Measurements from ENCODE around the gene ZNF532.

The ZNF532 gene

GRCh38 chr18:58998401-58999203 lies 133.9 kb downstream of the ZNF532 start:
- Histone ChIP-seq H3K9ac (ENCODE audit: insufficient read length, low read depth) (no peak overlapping the region), H3K4me1 (ENCODE audit: insufficient read depth, insufficient read length) (no peaks in the 10 kb centered on the region), H3K4me3 (ENCODE audit: insufficient read length, low read depth) (no peak overlapping the region), H3K27me3 (ENCODE audit: insufficient read depth, insufficient read length) (no peaks in the 10 kb centered on the region), H3K9me3 (ENCODE audit: insufficient read depth, low read length) (no peaks in the 10 kb centered on the region), H3K36me3 (ENCODE audit: insufficient read depth, insufficient read length, low read length) (no peaks in the 10 kb centered on the region)
- TF ChIP-seq ZNF274 (IDR thresholded peaks at IDR 0.05; ENCODE audit: low read depth, low read length) (no peak), YY1 (IDR thresholded peaks at IDR 0.05; ENCODE audit: insufficient read depth, insufficient read length) (no peak), SUZ12 (IDR thresholded peaks at IDR 0.05; ENCODE audit: extremely low read depth, insufficient read depth, insufficient read length) (no peak)
- no peak for DNase-seq (ENCODE audit: low read depth, low spot score)

DNA sequence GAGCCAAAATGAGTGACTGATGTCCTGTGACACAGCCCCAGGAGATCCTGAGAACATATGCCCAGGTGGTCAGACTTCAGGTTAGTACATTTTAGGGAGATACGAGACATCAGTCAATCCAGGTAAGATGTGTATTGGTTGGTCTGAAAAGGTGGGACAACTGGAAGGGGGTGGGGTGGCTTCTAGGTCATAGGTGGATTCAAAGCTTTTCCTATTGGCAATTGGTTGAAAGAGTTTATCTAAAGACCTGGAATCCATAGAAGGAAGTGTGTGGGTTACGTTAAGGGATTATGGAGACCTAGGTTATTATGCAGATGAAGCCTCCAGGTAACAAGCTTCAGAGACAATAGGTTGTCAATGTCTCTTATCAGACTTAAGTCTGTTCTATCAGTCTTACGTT lies 136.5 kb downstream of the ZNF532 start:
- H3K36me3 ChIP-seq (ENCODE audit: insufficient read depth, insufficient read length, low read length) = no peaks in the 10 kb centered on the region
- H3K4me1 ChIP-seq (ENCODE audit: insufficient read depth, insufficient read length) = no peaks in the 10 kb centered on the region
- DNase-seq (ENCODE audit: low read depth, low spot score) = no peak
- H3K9me3 ChIP-seq (ENCODE audit: insufficient read depth, low read length) = 0 out of 2 replicates have a peak, but pooled peaks cover under 1% of the 10 kb centered on the region
- TF ChIP-seq SUZ12 (IDR thresholded peaks at IDR 0.05; ENCODE audit: extremely low read depth, insufficient read depth, insufficient read length) (no peak), ZNF274 (IDR thresholded peaks at IDR 0.05; ENCODE audit: low read depth, low read length) (no peak), YY1 (IDR thresholded peaks at IDR 0.05; ENCODE audit: insufficient read depth, insufficient read length) (no peak)
- no peak overlapping the region for H3K9ac ChIP-seq (ENCODE audit: insufficient read length, low read depth)
- H3K27me3 ChIP-seq (ENCODE audit: insufficient read depth, insufficient read length) = no peaks in the 10 kb centered on the region
- no peak overlapping the region for H3K4me3 ChIP-seq (ENCODE audit: insufficient read length, low read depth)

DNA sequence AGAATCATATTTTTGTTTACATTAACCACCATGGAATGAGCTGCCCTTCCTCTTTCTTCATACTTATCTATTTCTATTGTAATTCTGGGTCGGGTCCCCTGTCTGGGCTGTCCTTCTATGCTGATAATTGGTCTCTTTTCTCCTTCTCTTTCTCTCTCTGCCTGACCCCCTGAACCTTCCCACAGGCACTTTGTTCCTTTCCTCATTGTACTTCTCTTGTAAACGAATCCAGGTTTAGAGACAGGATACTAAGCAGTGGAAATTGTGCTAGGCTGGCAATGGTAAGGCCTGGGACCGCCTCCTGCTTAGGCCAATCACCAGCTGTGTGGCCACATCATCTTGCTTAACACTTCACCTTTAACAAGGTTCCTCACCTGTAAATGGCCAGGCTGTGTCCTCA lies 137.0 kb downstream of the ZNF532 start:
- Histone ChIP-seq H3K36me3 (ENCODE audit: insufficient read depth, insufficient read length, low read length) (no peaks in the 10 kb centered on the region), H3K4me3 (ENCODE audit: insufficient read length, low read depth) (no peak overlapping the region), H3K4me1 (ENCODE audit: insufficient read depth, insufficient read length) (no peaks in the 10 kb centered on the region), H3K9me3 (ENCODE audit: insufficient read depth, low read length) (peaks cover 6% of the 10 kb centered on the region; the same call in 1 of the 2 replicates), H3K9ac (ENCODE audit: insufficient read length, low read depth) (no peak overlapping the region), H3K27me3 (ENCODE audit: insufficient read depth, insufficient read length) (no peaks in the 10 kb centered on the region)
- TF ChIP-seq YY1 (IDR thresholded peaks at IDR 0.05; ENCODE audit: insufficient read depth, insufficient read length) = no peak
- no peak for TF ChIP-seq ZNF274 (IDR thresholded peaks at IDR 0.05; ENCODE audit: low read depth, low read length)
- no peak for TF ChIP-seq SUZ12 (IDR thresholded peaks at IDR 0.05; ENCODE audit: extremely low read depth, insufficient read depth, insufficient read length)
- no peak for DNase-seq (ENCODE audit: low read depth, low spot score)

GRCh38 chr18:59002974-59003594 lies 138.4 kb downstream of the ZNF532 start:
- no peaks in the 10 kb centered on the region for H3K27me3 ChIP-seq (ENCODE audit: insufficient read depth, insufficient read length)
- no peak overlapping the region for H3K4me3 ChIP-seq (ENCODE audit: insufficient read length, low read depth)
- TF ChIP-seq SUZ12 (IDR thresholded peaks at IDR 0.05; ENCODE audit: extremely low read depth, insufficient read depth, insufficient read length) = no peak
- no peaks in the 10 kb centered on the region for H3K36me3 ChIP-seq (ENCODE audit: insufficient read depth, insufficient read length, low read length)
- H3K9ac ChIP-seq (ENCODE audit: insufficient read length, low read depth) = no peak overlapping the region
- peaks cover 6% of the 10 kb centered on the region; the same call in 1 of the 2 replicates for H3K9me3 ChIP-seq (ENCODE audit: insufficient read depth, low read length)
- no peaks in the 10 kb centered on the region for H3K4me1 ChIP-seq (ENCODE audit: insufficient read depth, insufficient read length)
- DNase-seq (ENCODE audit: low read depth, low spot score) = no peak

DNA sequence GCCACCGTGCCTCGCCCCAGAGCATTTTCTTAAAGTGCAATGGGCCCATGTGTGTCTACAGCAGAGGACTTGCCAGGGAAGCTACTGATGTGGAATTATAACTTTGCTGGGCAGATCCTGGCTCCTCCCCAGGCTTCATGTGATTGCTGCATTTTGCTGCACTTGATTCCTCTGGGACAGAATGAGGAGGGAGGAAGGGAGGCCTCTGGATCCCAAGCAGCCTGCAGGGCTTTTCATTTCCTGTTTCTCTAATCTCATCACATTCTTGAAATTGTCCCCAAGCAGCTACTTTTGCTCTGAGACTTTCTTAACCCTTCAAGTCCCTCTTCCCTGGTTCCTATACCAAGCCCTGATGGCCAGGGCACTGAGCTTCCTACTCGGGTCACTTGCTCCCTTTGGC lies 140.6 kb downstream of the ZNF532 start:
- no peaks in the 10 kb centered on the region for H3K4me1 ChIP-seq (ENCODE audit: insufficient read depth, insufficient read length)
- TF ChIP-seq YY1 (IDR thresholded peaks at IDR 0.05; ENCODE audit: insufficient read depth, insufficient read length) (no peak), ZNF274 (IDR thresholded peaks at IDR 0.05; ENCODE audit: low read depth, low read length) (no peak), SUZ12 (IDR thresholded peaks at IDR 0.05; ENCODE audit: extremely low read depth, insufficient read depth, insufficient read length) (no peak)
- H3K4me3 ChIP-seq (ENCODE audit: insufficient read length, low read depth) = no peak overlapping the region
- no peaks in the 10 kb centered on the region for H3K36me3 ChIP-seq (ENCODE audit: insufficient read depth, insufficient read length, low read length)
- H3K9me3 ChIP-seq (ENCODE audit: insufficient read depth, low read length) = peaks cover 6% of the 10 kb centered on the region; the same call in 1 of the 2 replicates
- DNase-seq (ENCODE audit: low read depth, low spot score) = peak; percentile 43
- no peak overlapping the region for H3K9ac ChIP-seq (ENCODE audit: insufficient read length, low read depth)
- no peaks in the 10 kb centered on the region for H3K27me3 ChIP-seq (ENCODE audit: insufficient read depth, insufficient read length)

GRCh38 chr18:59006461-59007067 lies 141.9 kb downstream of the ZNF532 start:
- no peaks in the 10 kb centered on the region for H3K4me1 ChIP-seq (ENCODE audit: insufficient read depth, insufficient read length)
- DNase-seq (ENCODE audit: low read depth, low spot score) = no peak
- H3K27me3 ChIP-seq (ENCODE audit: insufficient read depth, insufficient read length) = no peaks in the 10 kb centered on the region
- H3K36me3 ChIP-seq (ENCODE audit: insufficient read depth, insufficient read length, low read length) = no peaks in the 10 kb centered on the region
- no peak overlapping the region for H3K9ac ChIP-seq (ENCODE audit: insufficient read length, low read depth)
- no peak overlapping the region for H3K4me3 ChIP-seq (ENCODE audit: insufficient read length, low read depth)
- TF ChIP-seq SUZ12 (IDR thresholded peaks at IDR 0.05; ENCODE audit: extremely low read depth, insufficient read depth, insufficient read length) (no peak), YY1 (IDR thresholded peaks at IDR 0.05; ENCODE audit: insufficient read depth, insufficient read length) (no peak), ZNF274 (IDR thresholded peaks at IDR 0.05; ENCODE audit: low read depth, low read length) (no peak)
- peaks cover 6% of the 10 kb centered on the region; the same call in 1 of the 2 replicates for H3K9me3 ChIP-seq (ENCODE audit: insufficient read depth, low read length)

All from NT2/D1 (cell line).